Stimulated activated naive CD8-positive, alpha-beta T cell treated with anti-CD3 and anti-CD28 coated beads, Interleukin-15, amount 100 ng/mL, for 72 hours (primary cell): ENCODE data around the gene GALNT10.
A peak's percentile ranks its signal among the peaks of the same experiment; 100 is the strongest.

ENCODE experiments used
- ATAC-seq: fragments of 150-1000 bp; cut with Tn5 transposase; 2 replicates; pipeline ENCODE4 v1.10.0; 2021; ENCODE audit warnings: mild to moderate bottlenecking, moderate library complexity
- DNase-seq, 2 donors: peaks; one replicate each; pipeline ENCODE4 v3.0.0; 2021 to 2022
- H3K27ac Mint-ChIP-seq, 2 donors: one replicate each; pipeline ENCODE4 v1.8.0; 2022; ENCODE audit warnings: mild to moderate bottlenecking in 2 of 2, mixed read lengths in 2 of 2, moderate library complexity in 2 of 2
- H3K27me3 Mint-ChIP-seq: one replicate; pipeline ENCODE4 v1.8.0; 2022; ENCODE audit warnings: mixed read lengths
- H3K4me1 Mint-ChIP-seq: one replicate; pipeline ENCODE4 v1.8.0; 2022; ENCODE audit warnings: mild to moderate bottlenecking, mixed read lengths
- H3K4me3 Mint-ChIP-seq, 2 donors: one replicate each; pipeline ENCODE4 v1.8.0; 2022; ENCODE audit warnings: mild to moderate bottlenecking in 2 of 2, mixed read lengths in 2 of 2, moderate library complexity in 1 of 2
- H3K9me3 Mint-ChIP-seq, 2 donors: one replicate each; pipeline ENCODE4 v1.8.0; 2022; ENCODE audit warnings: mixed read lengths in 2 of 2

Gene GALNT10

DNA sequence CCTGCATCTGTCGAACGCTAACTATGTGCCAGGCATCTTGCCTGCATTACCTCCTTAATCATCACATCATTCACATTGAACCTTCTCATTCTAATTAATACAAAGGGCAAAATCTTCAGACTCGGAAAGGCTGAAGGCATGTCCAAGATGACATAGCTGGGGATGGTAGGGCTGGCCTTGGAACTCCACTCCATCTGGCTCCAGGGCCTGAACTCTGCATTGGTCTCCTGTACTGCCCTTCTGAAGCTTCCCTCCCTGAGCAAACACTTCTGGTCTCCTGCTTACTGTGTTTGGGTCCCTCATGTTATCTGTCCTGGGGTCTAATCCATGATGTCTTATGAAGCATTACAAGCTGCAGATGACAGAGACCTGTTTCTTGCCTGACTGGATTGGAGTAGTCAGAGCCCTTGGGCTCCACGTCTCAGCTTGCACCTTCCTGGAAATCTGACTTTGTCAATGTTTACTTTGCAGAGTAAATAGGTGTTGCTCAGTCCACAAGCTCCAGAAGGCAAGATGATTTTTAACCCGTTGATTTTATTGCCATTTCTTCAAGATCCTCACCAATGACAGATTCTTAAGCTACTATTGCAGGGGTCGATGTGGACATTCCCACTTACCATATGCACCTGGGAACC, 106.1 kb downstream of the GALNT10 start:
- no peaks in the 10 kb centered on the region for H3K27me3 Mint-ChIP-seq
- no peak overlapping the region for H3K4me3 Mint-ChIP-seq
- DNase-seq (no peak), ATAC-seq (no peak)
- no peaks in the 10 kb centered on the region for H3K9me3 Mint-ChIP-seq
- no peak overlapping the region for H3K27ac Mint-ChIP-seq
- peaks cover 13% of the 10 kb centered on the region for H3K4me1 Mint-ChIP-seq

GRCh38 chr5:154298065-154298464, 107.5 kb downstream of the GALNT10 start:
- no peaks in the 10 kb centered on the region for H3K27me3 Mint-ChIP-seq
- H3K4me1 Mint-ChIP-seq, result peaks cover 6% of the 10 kb centered on the region
- H3K4me3 Mint-ChIP-seq, result no peak overlapping the region
- no peak overlapping the region for H3K27ac Mint-ChIP-seq
- DNase-seq (no peak), ATAC-seq (no peak)
- H3K9me3 Mint-ChIP-seq, result peaks cover 2 to 4% of the 10 kb centered on the region in 2 donors

DNA sequence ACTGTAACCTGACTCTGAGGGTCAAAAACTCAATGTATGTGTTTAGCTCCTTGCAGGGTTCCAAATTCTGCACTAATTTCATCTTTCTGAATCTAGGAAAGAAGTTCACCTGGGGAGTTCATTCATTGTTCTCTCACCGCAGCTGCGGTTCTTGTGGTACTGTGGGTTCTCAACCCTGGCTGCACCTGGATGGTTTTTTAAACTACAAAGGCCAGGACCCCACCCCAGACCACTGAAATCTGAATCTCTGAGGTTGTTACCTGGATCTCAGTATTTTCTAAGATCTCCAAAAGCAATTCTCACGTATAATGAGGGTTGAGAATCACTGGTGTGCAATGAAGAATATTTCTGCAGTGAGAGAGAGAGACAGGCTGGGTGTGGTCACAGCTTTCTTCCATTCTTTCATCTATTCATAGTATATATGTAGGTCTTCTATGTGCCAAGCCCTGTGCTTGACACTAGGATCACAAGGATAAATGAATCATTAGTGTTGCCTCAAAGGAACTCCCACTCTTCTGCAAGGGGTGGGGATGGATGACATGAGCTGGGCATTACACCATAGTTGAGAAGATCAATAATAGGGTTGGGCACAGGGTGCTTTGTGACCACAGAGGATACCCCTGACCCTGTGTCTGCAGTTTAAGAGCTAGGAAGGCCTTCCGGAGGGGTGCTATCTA, 109.8 kb downstream of the GALNT10 start:
- DNase-seq, result no peak
- H3K27me3 Mint-ChIP-seq, result no peaks in the 10 kb centered on the region
- peaks cover 6% of the 10 kb centered on the region for H3K4me1 Mint-ChIP-seq
- no peak for ATAC-seq
- H3K27ac Mint-ChIP-seq, result no peak overlapping the region
- peaks cover 19 to 26% of the 10 kb centered on the region in 2 donors for H3K9me3 Mint-ChIP-seq
- no peak overlapping the region for H3K4me3 Mint-ChIP-seq

GRCh38 chr5:154301726-154302125, 111.2 kb downstream of the GALNT10 start:
- DNase-seq (no peak), ATAC-seq (no peak)
- H3K4me3 Mint-ChIP-seq, result no peak overlapping the region
- H3K27ac Mint-ChIP-seq, result no peak overlapping the region
- H3K9me3 Mint-ChIP-seq, result peaks cover 21 to 27% of the 10 kb centered on the region in 2 donors
- H3K27me3 Mint-ChIP-seq, result no peaks in the 10 kb centered on the region
- H3K4me1 Mint-ChIP-seq, result peaks cover 15% of the 10 kb centered on the region

DNA sequence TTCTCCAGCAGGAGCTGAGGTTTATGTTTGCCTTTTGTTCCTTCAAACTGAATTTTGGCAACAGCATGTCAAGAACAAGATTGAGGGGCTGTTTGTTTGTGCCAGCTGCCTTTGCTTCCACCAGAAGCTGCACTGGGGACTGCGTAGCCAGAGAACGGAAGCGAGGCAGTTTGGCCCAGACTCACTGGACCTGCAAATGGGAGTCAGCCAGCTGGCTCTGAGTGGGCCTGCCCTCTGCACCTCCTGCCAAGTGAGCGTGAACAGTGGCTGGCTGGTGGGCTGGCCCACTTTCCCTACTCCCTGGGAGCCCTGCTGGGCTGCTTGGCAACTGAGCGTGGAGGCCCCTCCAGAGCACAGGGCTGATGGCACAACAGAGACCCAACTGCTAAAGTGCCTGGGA, 111.6 kb downstream of the GALNT10 start:
- Mint-ChIP-seq H3K4me3 (no peak overlapping the region), H3K4me1 (peaks cover 16% of the 10 kb centered on the region), H3K9me3 (peaks cover 21 to 27% of the 10 kb centered on the region in 2 donors), H3K27me3 (no peaks in the 10 kb centered on the region), H3K27ac (no peak overlapping the region)
- ATAC-seq (no peak), DNase-seq (no peak)

GRCh38 chr5:154303133-154303532, 112.6 kb downstream of the GALNT10 start:
- Mint-ChIP-seq H3K27me3 (no peaks in the 10 kb centered on the region), H3K27ac (no peak overlapping the region), H3K9me3 (peaks cover 21 to 27% of the 10 kb centered on the region in 2 donors), H3K4me1 (peaks cover 16% of the 10 kb centered on the region), H3K4me3 (no peak overlapping the region)
- DNase-seq (no peak), ATAC-seq (no peak)

- no peak for ATAC-seq
- H3K27ac Mint-ChIP-seq, result peak overlapping the region; percentile 36 to 47
These were observed 118.2 kb downstream of the GALNT10 start for GRCh38 chr5:154308443-154309370.

DNA sequence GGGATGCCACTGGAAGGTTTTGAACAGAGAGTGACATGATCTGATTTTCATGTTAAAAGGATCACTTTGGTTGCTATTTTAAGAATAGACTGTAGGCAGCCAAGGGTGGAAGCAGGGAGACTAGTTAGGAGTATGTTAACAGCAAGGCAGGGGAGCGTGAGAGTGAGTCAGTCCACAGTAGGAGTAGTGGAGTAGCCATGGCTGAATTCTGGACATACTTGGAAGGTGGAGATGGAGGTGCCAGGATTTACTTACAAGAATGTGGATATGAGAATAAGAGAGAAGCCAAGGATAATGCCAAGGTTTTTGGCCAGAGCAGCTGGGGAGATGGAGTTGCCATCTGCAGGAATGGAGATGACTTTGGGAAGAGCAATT, 118.8 kb downstream of the GALNT10 start:
- peaks cover 10 to 16% of the 10 kb centered on the region in 2 donors for H3K9me3 Mint-ChIP-seq
- H3K4me3 Mint-ChIP-seq, result peak overlapping the region; percentile 4 to 16
- ATAC-seq (no peak), DNase-seq (no peak)
- H3K27ac Mint-ChIP-seq, result peak overlapping the region; percentile 47 to 95
- H3K4me1 Mint-ChIP-seq, result peaks cover 55% of the 10 kb centered on the region
- no peaks in the 10 kb centered on the region for H3K27me3 Mint-ChIP-seq

More at GRCh38 chr5:154308443-154309370, 118.2 kb downstream of the GALNT10 start:
- DNase-seq, result no peak
- H3K4me3 Mint-ChIP-seq, result peak overlapping the region; percentile 4 to 16
- H3K27me3 Mint-ChIP-seq, result no peaks in the 10 kb centered on the region
- peaks cover 54% of the 10 kb centered on the region for H3K4me1 Mint-ChIP-seq
- H3K9me3 Mint-ChIP-seq, result peaks cover 17 to 20% of the 10 kb centered on the region in 2 donors

DNA sequence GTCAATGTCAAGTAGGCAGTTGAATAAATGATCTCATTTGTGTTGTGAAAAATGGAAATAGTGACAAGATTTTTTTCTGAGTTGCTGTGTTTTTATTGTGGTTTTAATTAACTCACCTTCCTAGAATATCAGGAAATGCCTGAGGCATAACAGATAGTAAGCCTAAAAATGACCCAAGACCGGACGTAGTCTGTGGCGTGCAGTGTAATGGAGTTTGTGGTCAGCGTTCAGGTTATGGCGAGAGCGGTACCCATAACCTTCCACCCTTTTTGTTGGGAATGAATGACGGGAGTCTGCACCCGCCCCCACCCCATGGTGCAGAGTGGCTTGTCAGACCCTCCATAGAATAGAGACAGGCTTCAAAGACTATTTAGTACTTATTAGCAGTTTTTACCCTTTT, 119.3 kb downstream of the GALNT10 start:
- Mint-ChIP-seq H3K27ac (peak overlapping the region; percentile 47 to 95), H3K9me3 (peaks cover 6 to 11% of the 10 kb centered on the region in 2 donors), H3K4me1 (peaks cover 55% of the 10 kb centered on the region), H3K27me3 (no peaks in the 10 kb centered on the region), H3K4me3 (peak overlapping the region; percentile 2 to 58)
- ATAC-seq (peak; percentile 81), DNase-seq (peak; percentile 14 to 41)

DNA sequence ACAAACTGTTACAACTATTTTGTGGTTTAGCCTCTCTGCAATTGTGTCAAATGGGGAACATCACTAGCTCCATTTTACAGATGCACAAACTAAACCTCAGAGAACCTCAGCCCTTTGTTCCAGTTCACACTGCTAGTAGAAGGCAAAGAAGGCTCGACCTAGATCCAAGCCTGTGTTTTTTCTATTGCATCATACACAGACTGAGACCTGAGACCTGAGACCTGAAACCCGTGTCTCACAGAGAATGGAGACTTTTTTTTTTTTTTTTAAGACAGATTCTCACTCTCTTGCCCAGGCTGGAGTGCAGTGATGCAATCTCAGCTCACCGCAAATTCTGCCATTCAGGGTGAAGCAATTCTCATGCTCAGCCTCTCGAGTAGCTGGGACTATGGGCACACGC, 120.8 kb downstream of the GALNT10 start:
- Mint-ChIP-seq H3K27me3 (no peaks in the 10 kb centered on the region), H3K4me3 (no peak overlapping the region), H3K4me1 (peaks cover 50% of the 10 kb centered on the region), H3K27ac (peak overlapping the region; percentile 83 to 87), H3K9me3 (peaks cover 0 to 5% of the 10 kb centered on the region in 2 donors)
- ATAC-seq (peak; percentile 88), DNase-seq (peak; percentile 8 to 54)

GRCh38 chr5:154312000-154312399, 121.5 kb downstream of the GALNT10 start:
- H3K27ac Mint-ChIP-seq, result no peak overlapping the region
- no peaks in the 10 kb centered on the region for H3K27me3 Mint-ChIP-seq
- no peak overlapping the region for H3K4me3 Mint-ChIP-seq
- H3K9me3 Mint-ChIP-seq, result peaks cover 0 to 5% of the 10 kb centered on the region in 2 donors
- ATAC-seq (no peak), DNase-seq (no peak)
- peaks cover 45% of the 10 kb centered on the region for H3K4me1 Mint-ChIP-seq

DNA sequence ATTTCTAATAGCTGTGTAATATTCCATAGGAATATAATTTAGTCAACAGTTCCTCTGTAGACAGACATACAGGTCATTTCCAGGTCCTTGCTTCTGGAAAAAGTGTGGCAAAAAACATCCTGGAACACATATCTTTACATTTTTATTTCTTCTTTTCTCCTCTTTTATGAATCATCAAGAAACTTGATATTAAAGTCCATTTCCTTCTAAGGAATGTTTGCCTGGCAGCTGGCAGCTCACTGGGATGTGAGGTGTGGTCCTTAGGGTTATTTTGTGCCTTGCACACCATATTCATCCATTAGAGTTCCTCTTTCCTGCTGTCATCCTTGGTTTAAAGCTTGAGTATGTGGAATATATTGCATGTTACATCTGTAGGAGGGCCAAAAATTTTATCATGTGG, 122.0 kb downstream of the GALNT10 start:
- Mint-ChIP-seq H3K4me1 (peaks cover 45% of the 10 kb centered on the region), H3K9me3 (peaks cover 0 to 5% of the 10 kb centered on the region in 2 donors), H3K4me3 (no peak overlapping the region), H3K27ac (peak overlapping the region in 1 of 2 donors; percentile 4), H3K27me3 (no peaks in the 10 kb centered on the region)
- ATAC-seq, result no peak
- DNase-seq, result no peak

DNA sequence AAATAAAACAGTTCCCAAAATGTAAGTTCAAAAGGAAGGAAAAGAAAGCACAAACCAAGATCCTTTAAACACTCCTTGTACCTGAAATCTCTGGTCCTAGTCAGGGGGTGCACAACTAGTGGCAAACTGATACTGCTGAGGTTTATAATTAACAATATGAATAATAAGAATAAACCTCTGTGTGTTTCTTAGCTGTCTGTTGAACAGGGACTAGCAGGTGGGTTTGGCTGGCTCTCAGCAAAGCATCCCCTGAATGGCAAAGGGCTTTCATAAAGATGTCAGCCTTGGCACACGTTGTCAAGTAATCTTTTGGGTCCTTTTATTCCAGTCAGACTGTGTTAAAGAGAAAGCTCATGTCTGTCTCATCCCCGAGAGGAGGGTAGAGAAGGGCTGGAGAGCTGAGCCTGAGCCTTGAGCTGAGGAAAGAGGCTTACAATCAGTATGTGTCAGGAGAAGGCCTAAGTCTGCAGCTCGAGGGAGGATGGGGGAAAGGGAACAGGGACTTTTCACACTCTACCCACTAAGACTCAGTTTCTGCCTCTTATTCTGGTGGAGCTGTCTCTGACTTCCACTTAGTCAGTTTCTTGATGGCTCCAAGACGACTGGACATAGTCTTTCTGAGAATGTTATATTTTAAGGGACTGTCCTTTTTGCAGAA, 123.0 kb downstream of the GALNT10 start:
- peaks cover 0 to 5% of the 10 kb centered on the region in 2 donors for H3K9me3 Mint-ChIP-seq
- H3K4me1 Mint-ChIP-seq, result peaks cover 51% of the 10 kb centered on the region
- H3K27ac Mint-ChIP-seq, result no peak overlapping the region
- H3K4me3 Mint-ChIP-seq, result no peak overlapping the region
- no peak for DNase-seq
- ATAC-seq, result no peak
- no peaks in the 10 kb centered on the region for H3K27me3 Mint-ChIP-seq

GRCh38 chr5:154315196-154315595, 124.7 kb downstream of the GALNT10 start:
- peaks cover 46% of the 10 kb centered on the region for H3K4me1 Mint-ChIP-seq
- H3K4me3 Mint-ChIP-seq, result no peak overlapping the region
- no peaks in the 10 kb centered on the region for H3K27me3 Mint-ChIP-seq
- ATAC-seq (no peak), DNase-seq (no peak)
- no peak overlapping the region for H3K27ac Mint-ChIP-seq
- peaks cover 0 to under 1% of the 10 kb centered on the region in 2 donors for H3K9me3 Mint-ChIP-seq

DNA sequence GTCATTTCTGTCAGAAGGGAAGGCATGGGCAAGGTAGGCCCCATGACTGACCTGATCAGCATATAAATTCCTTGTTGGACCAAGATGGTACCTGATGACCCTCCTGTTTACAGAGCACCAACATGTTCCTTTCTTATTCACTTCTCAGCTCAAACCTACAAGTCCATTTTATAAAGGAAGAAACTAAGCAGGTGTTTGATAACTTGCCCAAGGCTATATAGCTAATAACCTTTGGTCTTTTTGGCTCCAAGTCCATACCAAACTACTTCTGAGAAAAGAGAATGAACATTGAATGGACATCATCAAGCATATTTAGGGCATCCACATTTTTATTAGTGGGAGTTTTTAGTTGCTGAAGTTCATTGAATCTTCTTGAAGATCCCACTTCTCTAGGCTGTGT, 125.2 kb downstream of the GALNT10 start:
- H3K4me1 Mint-ChIP-seq, result peaks cover 46% of the 10 kb centered on the region
- H3K27me3 Mint-ChIP-seq, result no peaks in the 10 kb centered on the region
- no peaks in the 10 kb centered on the region for H3K9me3 Mint-ChIP-seq
- DNase-seq (no peak), ATAC-seq (no peak)
- no peak overlapping the region for H3K4me3 Mint-ChIP-seq
- H3K27ac Mint-ChIP-seq, result no peak overlapping the region
